GM21825 (cell line): Measurements from ENCODE around the gene CFAP73.
"Not testable (repeated sequence)": the region's sequence is repeated elsewhere in the genome, so short reads cannot be mapped to it uniquely, and the experiment has no call there.

Experiments used
- ATAC-seq: cut with Tn5 transposase; IDR thresholded peaks from one replicate; pipeline ENCODE4 v1.9.1; 2021; ENCODE audit warnings: mild to moderate bottlenecking, moderate library complexity; ENCODE audit not compliant: unreplicated experiment

The CFAP73 gene

GRCh38 chr12:113149361-113150150, at the start of gene CFAP73:
Gene CFAP73 (plus strand): TSS chr12:113149724. CDS start chr12:113149858, 134 bp downstream.
- no peak for ATAC-seq

- no peak for ATAC-seq
These were observed 49.8 kb upstream of the CFAP73 start for GRCh38 chr12:113099764-113100163.

- no peak for ATAC-seq
These were observed 47.8 kb upstream of the CFAP73 start for GRCh38 chr12:113101751-113102150.

GRCh38 chr12:113102811-113103210, 46.7 kb upstream of the CFAP73 start:
- ATAC-seq: no peak

- no peak for ATAC-seq
These were observed 45.6 kb upstream of the CFAP73 start for GRCh38 chr12:113103756-113104450.

- no peak for ATAC-seq
These were observed 44.5 kb upstream of the CFAP73 start for GRCh38 chr12:113104953-113105510.

GRCh38 chr12:113105606-113106271, 43.8 kb upstream of the CFAP73 start:
- no peak for ATAC-seq

GRCh38 chr12:113106361-113106760, 43.2 kb upstream of the CFAP73 start:
- no peak for ATAC-seq

GRCh38 chr12:113108308-113108707, 41.2 kb upstream of the CFAP73 start:
- no peak for ATAC-seq

GRCh38 chr12:113109360-113109759, 40.2 kb upstream of the CFAP73 start:
- no peak for ATAC-seq

- ATAC-seq: no peak
These were observed 39.5 kb upstream of the CFAP73 start for GRCh38 chr12:113109872-113110599.

GRCh38 chr12:113111247-113111646, 38.3 kb upstream of the CFAP73 start:
- no peak for ATAC-seq

GRCh38 chr12:113112043-113112899, 37.3 kb upstream of the CFAP73 start:
- no peak for ATAC-seq

GRCh38 chr12:113113397-113113796, 36.1 kb upstream of the CFAP73 start:
- no peak for ATAC-seq

GRCh38 chr12:113114447-113115178, 34.9 kb upstream of the CFAP73 start:
- no peak for ATAC-seq

- no peak for ATAC-seq
These were observed 33.9 kb upstream of the CFAP73 start for GRCh38 chr12:113115455-113116126.

GRCh38 chr12:113116875-113117274, 32.6 kb upstream of the CFAP73 start:
- ATAC-seq: no peak

GRCh38 chr12:113117684-113118083, 31.8 kb upstream of the CFAP73 start:
- not testable (repeated sequence) for ATAC-seq

- no peak for ATAC-seq
These were observed 31.4 kb upstream of the CFAP73 start for GRCh38 chr12:113118142-113118541.
